Heart left ventricle (tissue), 13 donors: ENCODE data around the gene AIG1.

ENCODE experiments used
- CTCF ChIP-seq, 12 donors: fragments of 200-600 bp; sonication (generic) in 4 of 12; IDR thresholded peaks; one replicate each; pipeline versions ENCODE4 v1.5.0 to v1.8.0; 2018 to 2022; ENCODE audit warnings: antibody characterized with exemption in 12 of 12, mild to moderate bottlenecking in 5 of 12
- POLR2A ChIP-seq, 2 donors: fragments of 450-650 bp; IDR thresholded peaks; one replicate each; pipeline ENCODE4 v1.6.1; 2017; ENCODE audit warnings: antibody characterized with exemption in 2 of 2, mild to moderate bottlenecking in 2 of 2, moderate library complexity in 2 of 2
- donor health status: ischemic (EF 13 %, LVEDD 7.1; RV severe dilation, severe dysfunction).
- donor health status: DM: no; HTN: yes; CAD: no.
- donor health status: DM: no; HTN: no; CAD: no.
- donor health status: ischemic (EF 25% LVEDD 6.9; RV normal size, moderate dysfunction).
- donor health status: ischemic (EF 25% LVEDD 5.7; RV mildly dilated, moderate dysfunction).
- donor health status: ischemic (EF 35%, LVEDD 5.7; RV mildly dilated, moderate dysfunction).
- donor health status: nonischemic (EF 11% LVEDD 7.7; RV severe dilation, severe dysfunction).
- donor health status: DM: yes; HTN: yes; CAD: no.
- donor health status: PGD.
- donor health status: ischemic (EF 29% LVEDD 5.4; RV normal size, mild dysfunction).
- donor health status: nonischemic (EF 23%, LVEDD 6.1; RV moderate dilation, normal function).

GRCh38 chr6:143276436-143276835, 215.7 kb downstream of the AIG1 start:
- TF ChIP-seq POLR2A (IDR thresholded peaks at IDR 0.05) (no peak), CTCF (IDR thresholded peaks at IDR 0.05) (no peak)
